ENCODE measurements around the gene DAZ3.
"Not testable (repeated sequence)": the region's sequence is repeated elsewhere in the genome, so short reads cannot be mapped to it uniquely, and the experiment has no call there.

Gene DAZ3, protein sequence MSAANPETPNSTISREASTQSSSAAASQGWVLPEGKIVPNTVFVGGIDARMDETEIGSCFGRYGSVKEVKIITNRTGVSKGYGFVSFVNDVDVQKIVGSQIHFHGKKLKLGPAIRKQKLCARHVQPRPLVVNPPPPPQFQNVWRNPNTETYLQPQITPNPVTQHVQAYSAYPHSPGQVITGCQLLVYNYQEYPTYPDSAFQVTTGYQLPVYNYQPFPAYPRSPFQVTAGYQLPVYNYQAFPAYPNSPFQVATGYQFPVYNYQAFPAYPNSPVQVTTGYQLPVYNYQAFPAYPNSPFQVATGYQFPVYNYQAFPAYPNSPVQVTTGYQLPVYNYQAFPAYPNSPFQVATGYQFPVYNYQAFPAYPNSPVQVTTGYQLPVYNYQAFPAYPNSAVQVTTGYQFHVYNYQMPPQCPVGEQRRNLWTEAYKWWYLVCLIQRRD

DNA sequence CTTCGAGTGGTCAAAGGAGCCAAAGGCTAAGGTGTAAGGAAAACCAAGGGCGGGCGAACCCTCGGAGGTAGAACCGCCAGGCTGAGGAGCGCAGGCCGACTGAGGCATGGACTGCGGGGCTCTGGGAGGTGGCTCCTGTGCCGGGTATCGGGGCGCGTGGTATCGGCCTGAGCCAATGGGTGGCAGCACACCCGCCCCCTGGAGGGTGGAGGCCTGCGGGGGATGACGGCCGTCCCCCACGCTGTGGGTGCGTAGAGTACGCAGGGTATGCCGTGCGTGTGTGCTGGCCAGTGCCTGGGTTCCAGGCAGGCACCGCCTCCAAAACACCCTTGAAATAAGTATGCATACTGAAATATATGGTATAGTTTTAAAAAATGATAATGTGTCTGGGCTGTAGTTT, at the start of gene DAZ3:
TSS of gene DAZ3 (minus strand) at position 101 of the 400 bp plus-strand sequence. CDS start 208 bp downstream, outside the sequence.
- not testable (repeated sequence) for FAIRE-seq; DNase-seq (ENCODE audit: insufficient read length, low spot score)

DNA sequence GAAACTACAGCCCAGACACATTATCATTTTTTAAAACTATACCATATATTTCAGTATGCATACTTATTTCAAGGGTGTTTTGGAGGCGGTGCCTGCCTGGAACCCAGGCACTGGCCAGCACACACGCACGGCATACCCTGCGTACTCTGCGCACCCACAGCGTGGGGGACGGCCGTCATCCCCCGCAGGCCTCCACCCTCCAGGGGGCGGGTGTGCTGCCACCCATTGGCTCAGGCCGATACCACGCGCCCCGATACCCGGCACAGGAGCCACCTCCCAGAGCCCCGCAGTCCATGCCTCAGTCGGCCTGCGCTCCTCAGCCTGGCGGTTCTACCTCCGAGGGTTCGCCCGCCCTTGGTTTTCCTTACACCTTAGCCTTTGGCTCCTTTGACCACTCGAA, 20.4 kb upstream of the DAZ3 start, which contains the start of gene DAZ4:
TSS of gene DAZ4 (plus strand) at position 301 of the 400 bp plus-strand sequence. CDS start 208 bp downstream, outside the sequence.
- FAIRE-seq; DNase-seq (ENCODE audit: insufficient read length, low spot score): not testable (repeated sequence)

DNA sequence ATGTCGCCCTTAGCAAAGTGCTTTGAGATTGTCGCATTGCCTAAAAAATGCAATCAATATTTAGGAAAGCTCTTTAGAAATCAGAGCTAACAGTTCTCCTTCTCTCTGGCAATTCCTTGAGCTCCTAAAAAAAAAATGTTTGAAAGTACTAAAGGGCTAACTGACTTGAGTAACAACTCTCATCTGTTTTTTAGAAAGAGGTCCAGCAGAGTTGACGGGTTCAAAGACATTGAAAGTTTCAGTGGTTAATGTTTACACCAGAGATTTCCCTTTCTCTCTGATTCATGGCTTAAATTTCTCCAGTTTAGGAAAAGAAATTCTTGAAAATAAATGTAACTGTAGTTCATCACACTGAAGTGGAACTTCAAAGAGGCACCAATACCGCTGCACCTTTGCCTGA, 11.9 kb upstream of the DAZ3 start:
- not testable (repeated sequence) for DNase-seq (ENCODE audit: insufficient read length, low spot score); FAIRE-seq

DNA sequence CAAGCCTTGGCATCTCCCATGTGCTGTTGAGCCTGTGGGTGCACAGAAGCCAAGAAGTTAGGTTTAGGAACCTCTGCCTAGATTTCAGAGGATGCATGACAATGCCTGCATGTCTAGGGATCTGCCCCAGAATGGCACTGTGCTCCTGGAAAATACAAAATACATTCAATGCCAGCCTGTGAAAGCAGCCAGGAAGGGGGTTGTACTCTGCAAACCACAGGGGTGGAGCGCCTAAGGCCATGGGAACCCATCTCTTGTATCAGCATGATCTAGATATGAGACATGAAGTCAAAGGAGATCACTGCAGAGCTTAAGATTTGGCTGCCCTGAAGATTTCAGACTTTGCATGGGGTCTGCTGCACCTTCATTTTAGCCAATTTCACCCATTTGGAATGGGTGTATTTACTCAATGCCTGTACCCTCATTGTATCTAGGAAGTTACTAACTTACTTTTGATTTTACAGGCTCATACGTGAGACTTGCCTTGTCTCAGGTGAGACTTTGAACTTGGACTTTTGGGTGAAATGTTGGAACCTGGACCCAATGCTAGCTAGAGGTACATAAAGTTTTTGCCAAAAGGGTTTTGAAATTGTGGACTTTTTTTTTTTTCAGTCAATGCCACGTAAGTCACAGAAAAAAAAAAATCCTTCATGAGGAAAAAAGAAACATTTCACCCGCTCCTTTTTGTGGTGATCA, 11.1 kb upstream of the DAZ3 start:
- DNase-seq (ENCODE audit: insufficient read length, low spot score); FAIRE-seq: not testable (repeated sequence)

DNA sequence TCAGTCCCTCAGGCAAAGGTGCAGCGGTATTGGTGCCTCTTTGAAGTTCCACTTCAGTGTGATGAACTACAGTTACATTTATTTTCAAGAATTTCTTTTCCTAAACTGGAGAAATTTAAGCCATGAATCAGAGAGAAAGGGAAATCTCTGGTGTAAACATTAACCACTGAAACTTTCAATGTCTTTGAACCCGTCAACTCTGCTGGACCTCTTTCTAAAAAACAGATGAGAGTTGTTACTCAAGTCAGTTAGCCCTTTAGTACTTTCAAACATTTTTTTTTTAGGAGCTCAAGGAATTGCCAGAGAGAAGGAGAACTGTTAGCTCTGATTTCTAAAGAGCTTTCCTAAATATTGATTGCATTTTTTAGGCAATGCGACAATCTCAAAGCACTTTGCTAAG, 8.6 kb upstream of the DAZ3 start:
- not testable (repeated sequence) for FAIRE-seq; DNase-seq (ENCODE audit: insufficient read length, low spot score)

All from D721Med (cell line).